H9 (cell line): ENCODE data around the gene CLEC16A. TPM values are rescaled to one million over a fixed set of nuclear protein-coding genes. Genes with fewer than 3 reads are reported as not detected.

Source experiments
- DNase-seq: peaks from one replicate; pipeline ENCODE4 v3.0.0-alpha.2; 2017
- H2AFZ ChIP-seq: one replicate; pipeline ENCODE4 v1.6.1; 2013; ENCODE audit warnings: mild to moderate bottlenecking, low read length, control low read depth, moderate library complexity
- H2AK5ac ChIP-seq: 2 replicates; pipeline ENCODE4 v1.6.1; 2013; ENCODE audit warnings: low read length, control low read depth, mixed read lengths; ENCODE audit not compliant: insufficient read length
- H2BK120ac ChIP-seq: one replicate; pipeline ENCODE4 v1.6.1; 2013; ENCODE audit warnings: low read depth, mild to moderate bottlenecking, low read length, control low read depth, inconsistent platforms; ENCODE audit not compliant: poor library complexity, severe bottlenecking
- H2BK12ac ChIP-seq: 2 replicates; pipeline ENCODE4 v1.6.1; 2013; ENCODE audit warnings: low read length, control low read depth, mixed read lengths, low read depth; ENCODE audit not compliant: insufficient read length
- H2BK15ac ChIP-seq: 2 replicates; pipeline ENCODE4 v1.6.1; 2013; ENCODE audit warnings: low read depth, low read length, control low read depth
- H2BK20ac ChIP-seq: one replicate; pipeline ENCODE4 v1.6.1; 2013; ENCODE audit warnings: low read depth, mild to moderate bottlenecking, low read length, control low read depth, inconsistent platforms; ENCODE audit not compliant: poor library complexity, severe bottlenecking
- H2BK5ac ChIP-seq: 2 replicates; pipeline ENCODE4 v1.6.1; 2013; ENCODE audit warnings: low read length, control low read depth, mixed read lengths; ENCODE audit not compliant: insufficient read length
- H3K14ac ChIP-seq: 2 replicates; pipeline ENCODE4 v1.6.1; 2013; ENCODE audit warnings: low read length, control low read depth; ENCODE audit not compliant: insufficient read depth
- H3K18ac ChIP-seq: 2 replicates; pipeline ENCODE4 v1.6.1; 2013; ENCODE audit warnings: low read depth, mild to moderate bottlenecking, mixed read lengths, low read length, control low read depth; ENCODE audit not compliant: insufficient read length
- H3K23ac ChIP-seq: 2 replicates; pipeline ENCODE4 v1.6.1; 2013; ENCODE audit warnings: low read length, control low read depth, mixed read lengths, low read depth; ENCODE audit not compliant: insufficient read length
- H3K23me2 ChIP-seq: 2 replicates; pipeline ENCODE4 v1.6.1; 2013; ENCODE audit warnings: low read depth, mild to moderate bottlenecking, mixed read lengths, low read length, control low read depth; ENCODE audit not compliant: insufficient read length, poor library complexity, severe bottlenecking
- H3K27ac ChIP-seq: 2 replicates; pipeline ENCODE4 v1.5.1; 2013; ENCODE audit warnings: low read length, control low read depth, mixed read lengths, low read depth; ENCODE audit not compliant: insufficient read length
- H3K27me3 ChIP-seq: 2 replicates; pipeline ENCODE4 v1.6.1; 2013; ENCODE audit warnings: low read length, control low read depth, inconsistent platforms; ENCODE audit not compliant: insufficient read depth
- H3K4ac ChIP-seq: 2 replicates; pipeline ENCODE4 v1.6.1; 2013; ENCODE audit warnings: low read depth, mild to moderate bottlenecking, control low read depth, inconsistent platforms, low read length, moderate library complexity
- H3K4me1 ChIP-seq: 2 replicates; pipeline ENCODE4 v1.6.1; 2013; ENCODE audit warnings: low read length, control low read depth, inconsistent platforms; ENCODE audit not compliant: insufficient read depth
- H3K4me2 ChIP-seq: 2 replicates; pipeline ENCODE4 v1.6.1; 2013; ENCODE audit warnings: low read length, control low read depth, mixed read lengths; ENCODE audit not compliant: insufficient read length, insufficient read depth
- H3K56ac ChIP-seq: 2 replicates; pipeline ENCODE4 v1.6.1; 2013; ENCODE audit warnings: low read depth, mild to moderate bottlenecking, mixed read lengths, low read length, control low read depth; ENCODE audit not compliant: insufficient read length
- H3K79me1 ChIP-seq: 2 replicates; pipeline ENCODE4 v1.6.1; 2013; ENCODE audit warnings: low read depth, mild to moderate bottlenecking, moderate library complexity, low read length, control low read depth, inconsistent platforms; ENCODE audit not compliant: insufficient read depth, poor library complexity, severe bottlenecking
- H3K79me2 ChIP-seq: 2 replicates; pipeline ENCODE4 v1.6.1; 2013; ENCODE audit warnings: low read length, control low read depth, inconsistent platforms; ENCODE audit not compliant: insufficient read depth
- H3K9ac ChIP-seq: 2 replicates; pipeline ENCODE4 v1.6.1; 2013; ENCODE audit warnings: low read length, control low read depth, mixed read lengths; ENCODE audit not compliant: insufficient read length; ENCODE audit errors: extremely low read depth
- H3K9me3 ChIP-seq: one replicate; pipeline ENCODE4 v1.6.1; 2013; ENCODE audit warnings: low read depth, low read length, inconsistent platforms; ENCODE audit not compliant: control insufficient read depth
- H3T11ph ChIP-seq: one replicate; pipeline ENCODE4 v1.6.1; 2013; ENCODE audit warnings: mild to moderate bottlenecking, low read length, control low read depth, inconsistent platforms
- H4K20me1 ChIP-seq: one replicate; pipeline ENCODE4 v1.6.1; 2013; ENCODE audit not compliant: control insufficient read depth, insufficient read length, insufficient read depth
- H4K5ac ChIP-seq: 2 replicates; pipeline ENCODE4 v1.6.1; 2013; ENCODE audit warnings: low read depth, mild to moderate bottlenecking, mixed read lengths, low read length, control low read depth; ENCODE audit not compliant: insufficient read length
- H4K8ac ChIP-seq: replicated peaks from 2 replicates; pipeline ENCODE4 v1.6.1; 2013; ENCODE audit warnings: low read length, control low read depth, mixed read lengths, low read depth; ENCODE audit not compliant: insufficient read length
- H4K91ac ChIP-seq: 2 replicates; pipeline ENCODE4 v1.6.1; 2013; ENCODE audit warnings: low read depth, mild to moderate bottlenecking, moderate library complexity, mixed read lengths, low read length, control low read depth; ENCODE audit not compliant: insufficient read length
- H3K27ac Mint-ChIP-seq, 3 experiments: 2 replicates in 2 of 3; 3 replicates in 1 of 3; pipeline ENCODE4 v1.8.0; 2020 to 2021; ENCODE audit warnings: mixed read lengths in 3 of 3, mild to moderate bottlenecking in 1 of 3, moderate library complexity in 1 of 3
- H3K27me3 Mint-ChIP-seq: 2 replicates; pipeline ENCODE4 v1.8.0; 2021; ENCODE audit warnings: low read depth, mild to moderate bottlenecking, moderate library complexity, mixed read lengths
- H3K36me3 Mint-ChIP-seq, 3 experiments: 2 replicates in 2 of 3; 3 replicates in 1 of 3; pipeline ENCODE4 v1.8.0; 2020 to 2021; ENCODE audit warnings: low read depth in 3 of 3, mixed read lengths in 3 of 3; ENCODE audit not compliant: insufficient read depth in 1 of 3
- H3K4me1 Mint-ChIP-seq, 2 experiments: 2 replicates each; pipeline ENCODE4 v1.8.0; 2020; ENCODE audit warnings: mixed read lengths in 2 of 2
- H3K4me3 Mint-ChIP-seq, 2 experiments: 2 replicates in 1 of 2; 3 replicates in 1 of 2; pipeline ENCODE4 v1.8.0; 2020 to 2021; ENCODE audit warnings: mild to moderate bottlenecking in 2 of 2, mixed read lengths in 2 of 2, moderate library complexity in 1 of 2
- H3K9me3 Mint-ChIP-seq, 2 experiments: 2 replicates in 1 of 2; 3 replicates in 1 of 2; pipeline ENCODE4 v1.8.0; 2020; ENCODE audit warnings: mild to moderate bottlenecking in 2 of 2, mixed read lengths in 2 of 2, moderate library complexity in 1 of 2
- WGBS: extraction: QIAGEN DNeasy Blood & Tissue Kit; methylation state at CpG from one replicate; pipeline ENCODE4 v1.1.7; 2013; ENCODE audit warnings: missing lambda C conversion rate, low lambda C conversion rate, mixed read lengths; ENCODE audit not compliant: insufficient read length; ENCODE audit errors: extremely low coverage; 5-methylcytosine and 5-hydroxymethylcytosine counted together
- total RNA-seq: library from RNA; stranded (reverse); gene quantifications from 2 replicates; pipeline ENCODE4 v1.2.1, GENCODE V29; 2021
- TF ChIP-seq, protein P1 (sequence below): fragments of 200-600 bp; sonication (generic); conservative IDR thresholded peaks from 3 replicates; pipeline ENCODE4 v1.8.0; 2021; ENCODE audit warnings: antibody characterized with exemption, mild to moderate bottlenecking

Gene CLEC16A
- total RNA-seq, 1 experiment from 2014 or later = 15.2 TPM

DNA sequence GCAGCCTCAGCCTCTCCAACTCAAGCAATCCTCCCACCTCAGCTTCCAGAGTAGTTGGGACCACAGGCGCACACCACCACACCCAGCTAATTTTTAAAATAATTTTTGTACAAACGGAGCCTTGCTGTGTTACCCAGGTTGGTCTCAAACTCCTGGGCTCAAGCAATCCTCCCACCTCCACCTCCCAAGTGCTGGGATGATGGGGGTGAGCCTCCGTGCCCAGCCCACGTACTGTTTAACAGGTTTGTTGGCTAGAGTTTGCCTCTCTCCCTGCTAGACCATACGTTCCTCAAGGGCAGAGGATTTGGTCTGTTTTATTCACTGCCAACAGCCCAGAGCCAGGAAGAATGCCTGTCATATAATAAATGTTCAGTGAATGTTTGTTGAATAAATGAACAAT is 285.1 kb downstream of the CLEC16A start:
- Histone ChIP-seq H3K23me2 (no peaks in the 10 kb centered on the region), H4K91ac (no peak overlapping the region), H3K27ac (no peak overlapping the region), H3K79me2 (no peaks in the 10 kb centered on the region), H2BK20ac (no peak overlapping the region), H4K8ac (no peak overlapping the region), H3K56ac (no peak overlapping the region), H3K79me1 (no peaks in the 10 kb centered on the region), H4K20me1 (no peaks in the 10 kb centered on the region), H3K27me3 (no peaks in the 10 kb centered on the region), H3K18ac (no peak overlapping the region), H3K14ac (no peak overlapping the region), H4K5ac (no peak overlapping the region), H2AK5ac (no peak overlapping the region), H2BK15ac (no peak overlapping the region), H3K4ac (no peak overlapping the region), H3K4me2 (no peak overlapping the region), H2BK5ac (no peak overlapping the region), H2AFZ (no peak overlapping the region), H3K9ac (no peak overlapping the region), H2BK120ac (no peak overlapping the region), H2BK12ac (no peak overlapping the region), H3K9me3 (no peaks in the 10 kb centered on the region), H3K23ac (no peak overlapping the region), H3T11ph (no peak overlapping the region), H3K4me1 (no peaks in the 10 kb centered on the region)
- no peak for DNase-seq
- TF ChIP-seq, protein P1, sequence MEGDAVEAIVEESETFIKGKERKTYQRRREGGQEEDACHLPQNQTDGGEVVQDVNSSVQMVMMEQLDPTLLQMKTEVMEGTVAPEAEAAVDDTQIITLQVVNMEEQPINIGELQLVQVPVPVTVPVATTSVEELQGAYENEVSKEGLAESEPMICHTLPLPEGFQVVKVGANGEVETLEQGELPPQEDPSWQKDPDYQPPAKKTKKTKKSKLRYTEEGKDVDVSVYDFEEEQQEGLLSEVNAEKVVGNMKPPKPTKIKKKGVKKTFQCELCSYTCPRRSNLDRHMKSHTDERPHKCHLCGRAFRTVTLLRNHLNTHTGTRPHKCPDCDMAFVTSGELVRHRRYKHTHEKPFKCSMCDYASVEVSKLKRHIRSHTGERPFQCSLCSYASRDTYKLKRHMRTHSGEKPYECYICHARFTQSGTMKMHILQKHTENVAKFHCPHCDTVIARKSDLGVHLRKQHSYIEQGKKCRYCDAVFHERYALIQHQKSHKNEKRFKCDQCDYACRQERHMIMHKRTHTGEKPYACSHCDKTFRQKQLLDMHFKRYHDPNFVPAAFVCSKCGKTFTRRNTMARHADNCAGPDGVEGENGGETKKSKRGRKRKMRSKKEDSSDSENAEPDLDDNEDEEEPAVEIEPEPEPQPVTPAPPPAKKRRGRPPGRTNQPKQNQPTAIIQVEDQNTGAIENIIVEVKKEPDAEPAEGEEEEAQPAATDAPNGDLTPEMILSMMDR = no peak
- Mint-ChIP-seq H3K36me3 (no peaks in the 10 kb centered on the region), H3K27me3 (peaks cover 8% of the 10 kb centered on the region), H3K4me3 (no peak overlapping the region), H3K4me1 (peaks cover 0 to 9% of the 10 kb centered on the region in 2 experiments; a peak in 3 of 4 replicates), H3K27ac (no peak overlapping the region), H3K9me3 (no peaks in the 10 kb centered on the region)
- WGBS = no CpG with 5 or more reads among the region's 5 CpGs
